ENCODE data around the gene IFIT1. TPM values are rescaled to one million over a fixed set of nuclear protein-coding genes. Genes with fewer than 3 reads are reported as not detected.

The IFIT1 gene
- 9.6 TPM for total RNA-seq

GRCh38 chr10:89391907-89392756 is at the start of gene IFIT1:
Gene IFIT1 (plus strand): TSS chr10:89392623. CDS start chr10:89392713, 90 bp downstream.
- ATAC-seq (peak; percentile 92), DNase-seq (ENCODE audit: low spot score) (peak; percentile 69)

DNA sequence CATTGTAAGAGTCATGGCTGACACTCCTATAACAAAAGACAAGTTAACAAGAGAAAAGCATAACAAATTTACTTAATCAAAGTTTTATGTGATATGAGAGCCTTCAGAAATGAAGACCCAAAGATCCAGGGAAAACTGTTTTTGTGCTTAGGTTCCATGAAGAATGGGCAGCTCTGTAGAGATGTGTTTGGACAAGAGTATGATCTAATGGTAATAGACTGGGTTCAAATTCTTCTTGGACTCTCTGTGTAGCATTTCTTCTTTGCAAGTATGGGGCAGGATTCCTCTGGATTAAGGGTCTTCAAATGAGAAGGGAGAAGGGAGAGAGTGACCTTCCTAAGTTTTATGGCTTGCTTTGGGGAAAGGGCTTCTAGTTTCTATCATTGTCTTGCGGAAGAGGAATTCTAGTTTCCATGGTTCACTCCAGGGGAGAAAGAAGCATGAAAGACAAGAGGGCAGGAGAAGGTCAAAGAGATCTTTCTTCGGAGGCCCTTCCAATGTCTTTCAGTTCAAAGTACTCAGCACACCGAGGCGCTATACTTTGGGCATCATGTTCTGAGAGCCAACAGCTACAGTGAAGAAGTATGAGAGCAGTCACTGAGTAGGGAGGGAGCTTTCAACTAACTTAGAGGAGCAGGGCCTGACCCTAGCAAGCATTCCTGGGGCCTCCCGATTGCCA is 49.2 kb upstream of the IFIT1 start:
- no peak for ATAC-seq
- no peak for DNase-seq (ENCODE audit: low spot score)

DNA sequence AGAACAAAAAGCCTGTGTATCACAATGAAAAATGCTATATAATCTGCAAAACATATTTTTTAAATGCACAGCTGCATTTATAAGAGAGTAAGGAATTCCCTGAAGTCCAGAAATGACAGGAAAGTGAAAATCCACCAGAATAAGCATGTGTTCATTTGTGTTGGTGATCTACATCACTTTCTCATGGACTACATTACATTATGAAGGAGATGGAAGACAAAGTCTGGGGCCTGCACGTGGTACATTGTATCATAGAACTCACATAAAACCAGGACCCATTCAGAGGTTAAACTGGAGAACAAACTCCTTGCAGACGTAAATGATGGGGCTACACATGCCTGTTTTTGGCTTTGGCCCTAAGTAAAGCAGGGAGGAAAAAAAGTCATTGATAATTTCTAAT is 48.3 kb upstream of the IFIT1 start:
- DNase-seq (ENCODE audit: low spot score), result no peak
- ATAC-seq, result no peak

DNA sequence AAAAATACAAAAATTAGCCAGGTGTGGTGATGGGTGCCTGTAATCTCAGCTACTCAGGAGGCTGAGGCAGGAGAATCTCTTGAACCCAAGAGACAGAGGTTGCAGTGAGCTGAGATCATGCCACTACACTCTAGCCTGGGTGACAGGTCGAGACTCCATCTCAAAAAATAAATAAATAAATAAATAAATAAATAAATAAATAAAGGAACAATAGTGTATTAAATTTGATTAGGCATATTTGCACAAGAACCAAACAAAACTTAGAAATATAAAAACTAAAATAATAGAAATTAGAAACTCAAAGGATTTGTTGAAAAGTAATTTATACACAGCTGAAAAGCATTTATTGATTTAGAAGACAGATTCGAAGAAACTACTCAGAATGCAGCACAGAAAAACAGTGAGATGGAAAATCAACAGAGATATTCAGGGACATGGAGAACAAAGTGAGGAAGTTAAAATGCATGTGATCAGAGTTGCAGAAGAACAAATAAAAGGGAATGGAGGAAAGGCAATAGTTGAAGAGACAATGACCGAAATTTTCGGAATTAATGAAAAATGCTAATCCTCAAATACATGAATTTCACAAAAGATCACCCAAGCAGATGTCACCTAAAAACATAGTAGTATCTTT is 46.9 kb upstream of the IFIT1 start:
- ATAC-seq, result no peak
- no peak for DNase-seq (ENCODE audit: low spot score)

- no peak for DNase-seq (ENCODE audit: low spot score)
These were observed 45.8 kb upstream of the IFIT1 start for GRCh38 chr10:89346405-89347254.

GRCh38 chr10:89347701-89348457 is 44.5 kb upstream of the IFIT1 start:
- DNase-seq (ENCODE audit: low spot score) (no peak), ATAC-seq (no peak)

More at GRCh38 chr10:89346405-89347254, 45.8 kb upstream of the IFIT1 start:
- ATAC-seq, result peak; percentile 40

DNA sequence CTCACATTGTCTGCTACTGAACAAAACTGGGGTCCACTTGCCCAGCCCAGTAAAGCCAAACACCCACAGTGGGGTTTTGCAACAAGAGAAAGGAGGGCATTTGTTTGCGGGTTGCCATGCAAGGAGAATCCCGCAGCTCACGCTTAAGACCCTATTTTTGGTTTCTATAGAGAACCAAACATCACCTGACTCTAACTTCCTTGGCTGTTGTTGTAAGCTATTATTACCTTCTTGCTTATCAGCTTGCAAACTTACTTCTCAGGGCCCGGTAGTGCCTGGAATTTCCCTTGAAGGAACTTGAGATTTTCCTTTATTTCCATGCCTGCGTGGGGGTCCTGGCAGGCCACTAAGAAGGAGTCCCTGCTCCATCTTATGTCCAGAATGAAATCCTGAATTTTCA is 43.9 kb upstream of the IFIT1 start:
- ATAC-seq (no peak), DNase-seq (ENCODE audit: low spot score) (no peak)

DNA sequence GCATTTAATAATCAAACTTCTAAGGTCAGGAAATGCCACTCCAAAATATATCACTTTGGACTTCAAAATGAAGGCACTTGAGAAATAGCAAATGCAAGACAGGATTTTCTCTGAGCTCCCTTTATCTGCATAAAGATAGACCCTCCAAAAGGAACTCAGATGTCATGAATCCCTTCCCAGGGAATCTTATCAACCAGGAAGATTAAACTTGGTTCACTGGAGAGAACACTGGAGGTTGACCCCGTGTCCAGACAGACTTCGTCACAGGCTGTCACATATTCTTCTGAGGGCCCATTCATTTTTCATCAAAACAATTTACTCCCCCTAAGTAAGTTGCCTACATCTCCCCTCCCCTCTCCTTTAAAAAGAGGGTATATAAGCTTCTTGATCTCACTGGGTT is 43.4 kb upstream of the IFIT1 start:
- ATAC-seq (no peak), DNase-seq (ENCODE audit: low spot score) (no peak)

- peak; percentile 56 for ATAC-seq
- DNase-seq (ENCODE audit: low spot score), result peak; percentile 66
These were observed 41.6 kb upstream of the IFIT1 start for GRCh38 chr10:89350631-89351315.

- DNase-seq (ENCODE audit: low spot score) (no peak), ATAC-seq (peak; percentile 37)
These were observed 41.0 kb upstream of the IFIT1 start for GRCh38 chr10:89351412-89351779.

GRCh38 chr10:89351780-89352597 is 40.4 kb upstream of the IFIT1 start:
- peak; percentile 87 for DNase-seq (ENCODE audit: low spot score)
- ATAC-seq, result peak; percentile 80

GRCh38 chr10:89352802-89353201 is 39.6 kb upstream of the IFIT1 start:
- no peak for DNase-seq (ENCODE audit: low spot score)

DNA sequence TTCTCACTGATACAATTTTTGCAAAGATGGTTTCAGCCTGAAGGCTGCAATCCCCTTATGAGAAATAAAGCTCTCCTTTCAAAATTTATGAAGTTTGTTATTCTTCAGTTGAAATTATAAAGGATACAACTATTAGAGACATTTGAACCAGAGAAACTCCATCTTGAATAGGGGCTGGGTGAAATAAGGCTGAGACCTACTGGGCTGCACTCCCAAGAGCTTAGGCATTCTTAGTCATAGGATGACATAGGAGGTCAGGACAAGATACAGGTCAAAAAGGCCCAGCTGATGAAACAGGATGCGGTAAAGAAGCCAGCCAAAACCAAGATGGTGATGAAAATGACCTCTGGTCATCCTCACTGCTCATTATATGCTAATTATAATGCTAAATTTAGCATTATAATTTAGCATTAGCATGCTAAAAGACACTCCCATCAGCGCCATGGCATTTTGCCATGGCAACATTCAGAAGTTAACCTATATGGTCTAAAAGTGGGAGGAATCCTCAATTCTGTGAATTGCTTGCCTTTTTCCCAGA is 37.0 kb upstream of the IFIT1 start:
- no peak for DNase-seq (ENCODE audit: low spot score)
- no peak for ATAC-seq

More at GRCh38 chr10:89352802-89353201, 39.6 kb upstream of the IFIT1 start:
- no peak for ATAC-seq

- DNase-seq (ENCODE audit: low spot score), result no peak
- ATAC-seq, result no peak
These were observed 35.3 kb upstream of the IFIT1 start for GRCh38 chr10:89357096-89357495.

GRCh38 chr10:89357975-89358374 is 34.4 kb upstream of the IFIT1 start:
- ATAC-seq (no peak), DNase-seq (ENCODE audit: low spot score) (no peak)

DNA sequence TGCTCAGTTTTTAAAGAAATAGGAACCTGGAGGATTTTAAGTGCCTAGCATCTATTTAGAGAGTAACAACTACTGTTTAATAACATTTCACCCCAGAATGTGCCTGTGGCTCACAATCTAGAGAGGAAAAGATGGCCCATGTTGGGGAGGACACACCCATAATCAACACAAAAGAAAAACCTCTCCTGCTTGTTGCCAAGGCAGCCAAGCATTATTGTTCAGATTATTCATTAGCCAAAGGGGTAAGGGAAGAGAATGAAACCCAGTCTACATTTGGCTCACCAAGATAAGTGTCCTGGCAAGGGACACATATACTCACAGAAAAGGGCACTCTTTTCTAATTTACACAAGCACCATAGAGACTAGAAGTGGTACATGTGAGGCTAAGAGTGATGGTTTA is 32.3 kb upstream of the IFIT1 start:
- DNase-seq (ENCODE audit: low spot score) (no peak), ATAC-seq (no peak)

DNA sequence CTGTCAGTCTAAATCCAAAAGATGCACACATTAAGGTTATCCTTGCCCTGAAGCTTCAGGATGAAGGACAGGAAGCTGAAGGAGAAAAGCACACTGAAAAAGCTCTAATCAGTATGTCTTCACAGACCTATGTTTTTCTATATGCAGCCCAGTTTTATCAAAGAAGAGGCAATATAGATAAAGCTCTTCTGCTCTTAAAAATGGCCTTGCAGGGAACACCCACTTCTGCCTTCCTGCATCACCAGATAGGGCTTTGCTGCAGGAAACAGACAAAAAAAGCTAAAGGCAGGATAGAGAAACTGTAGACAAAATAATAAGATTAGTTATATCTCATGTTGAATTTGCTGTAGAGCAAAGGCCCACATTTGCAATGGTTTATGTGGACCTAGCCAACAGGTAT is 29.5 kb upstream of the IFIT1 start:
- ATAC-seq, result peak; percentile 17

GRCh38 chr10:89363729-89364442 is 28.5 kb upstream of the IFIT1 start:
- ATAC-seq, result no peak
- DNase-seq (ENCODE audit: low spot score), result no peak

More for the DNA sequence above, 29.5 kb upstream of the IFIT1 start:
- no peak for DNase-seq (ENCODE audit: low spot score)
